ENCODE measurements around the gene EBPL.
"Not testable (repeated sequence)": the region's sequence is repeated elsewhere in the genome, so short reads cannot be mapped to it uniquely, and the experiment has no call there.

The EBPL gene

GRCh38 chr13:49690995-49691784, at the start of gene EBPL:
Gene EBPL, minus strand, starts transcription at chr13:49691486. Its CDS starts 62 bp downstream, at chr13:49691424.
- DNase-seq = peak; percentile 75

- peak; percentile 59 for DNase-seq
Observed at GRCh38 chr13:49740870-49741269, 49.6 kb upstream of the EBPL start.

- DNase-seq = no peak
Observed at GRCh38 chr13:49739498-49740187, 48.4 kb upstream of the EBPL start.

- no peak for DNase-seq
Observed at GRCh38 chr13:49733181-49733951, 42.1 kb upstream of the EBPL start.

GRCh38 chr13:49731766-49732165, 40.5 kb upstream of the EBPL start:
- DNase-seq = no peak

GRCh38 chr13:49716615-49717014, 25.3 kb upstream of the EBPL start:
- no peak for DNase-seq

- no peak for DNase-seq
Observed at GRCh38 chr13:49714757-49715156, 23.5 kb upstream of the EBPL start.

GRCh38 chr13:49711218-49711863, 20.1 kb upstream of the EBPL start:
- DNase-seq = no peak

- DNase-seq = not testable (repeated sequence)
Observed at GRCh38 chr13:49704264-49704663, 13.0 kb upstream of the EBPL start.

- DNase-seq = no peak
Observed at GRCh38 chr13:49701491-49701890, 10.2 kb upstream of the EBPL start.

- DNase-seq = no peak
Observed at GRCh38 chr13:49697468-49697867, 6.2 kb upstream of the EBPL start.

- peak; percentile 32 for DNase-seq
Observed at GRCh38 chr13:49694446-49694845, 3.2 kb upstream of the EBPL start.

GRCh38 chr13:49693877-49694276, 2.6 kb upstream of the EBPL start:
- DNase-seq = no peak

GRCh38 chr13:49693191-49693733, 2.0 kb upstream of the EBPL start:
- no peak for DNase-seq

GRCh38 chr13:49690133-49690994, 922 bp downstream of the EBPL start:
- DNase-seq = no peak

GRCh38 chr13:49683489-49683888, 7.8 kb downstream of the EBPL start:
- DNase-seq = no peak

- no peak for DNase-seq
Observed at GRCh38 chr13:49681842-49682435, 9.3 kb downstream of the EBPL start.

GRCh38 chr13:49679246-49679645, 12.0 kb downstream of the EBPL start:
- DNase-seq = no peak

- no peak for DNase-seq
Observed at GRCh38 chr13:49678191-49678914, 12.9 kb downstream of the EBPL start.

- no peak for DNase-seq
Observed at GRCh38 chr13:49676581-49677298, 14.5 kb downstream of the EBPL start.

Measured in MV-4-11 (cell line).